ENCODE measurements around the gene SLC25A2. TPM values are rescaled to one million over a fixed set of nuclear protein-coding genes. Genes with fewer than 3 reads are reported as not detected.
"Not testable (repeated sequence)": the region's sequence is repeated elsewhere in the genome, so short reads cannot be mapped to it uniquely, and the experiment has no call there.

The SLC25A2 gene
- total RNA-seq, 1 donor from 2014 or later: not detected

GRCh38 chr5:141343242-141343952 is 39.5 kb upstream of the SLC25A2 start, which contains the start of gene PCDHGA3:
Gene PCDHGA3 (plus strand): TSS chr5:141343829. CDS start chr5:141344034, 205 bp downstream.
- peaks cover 18% of the 10 kb centered on the region for H3K27me3 ChIP-seq (ENCODE audit: control insufficient read depth, insufficient read depth, low read length)
- peak; percentile 7 for TF ChIP-seq CTCF (IDR thresholded peaks at IDR 0.05; ENCODE audit: insufficient read depth, low read length, poor library complexity, severe bottlenecking)
- H3K4me3 ChIP-seq (ENCODE audit: low read depth, low read length): peak within 1 kb of the TSS; percentile 7
- no peak for DNase-seq (ENCODE audit: low read depth)
- no peaks in the 10 kb centered on the region for H3K36me3 ChIP-seq (ENCODE audit: control insufficient read depth, insufficient read depth, low read length)

- peaks cover 18% of the 10 kb centered on the region for H3K27me3 ChIP-seq (ENCODE audit: control insufficient read depth, insufficient read depth, low read length)
- no peak overlapping the region for H3K4me3 ChIP-seq (ENCODE audit: low read depth, low read length)
- H3K36me3 ChIP-seq (ENCODE audit: control insufficient read depth, insufficient read depth, low read length): no peaks in the 10 kb centered on the region
- no peak for DNase-seq (ENCODE audit: low read depth)
- TF ChIP-seq CTCF (IDR thresholded peaks at IDR 0.05; ENCODE audit: insufficient read depth, low read length, poor library complexity, severe bottlenecking): no peak
These were observed 38.9 kb upstream of the SLC25A2 start for GRCh38 chr5:141342773-141343172.

- not testable (repeated sequence) for DNase-seq (ENCODE audit: low read depth); H3K36me3 ChIP-seq (ENCODE audit: control insufficient read depth, insufficient read depth, low read length); H3K4me3 ChIP-seq (ENCODE audit: low read depth, low read length)
- peaks cover 18% of the 10 kb centered on the region for H3K27me3 ChIP-seq (ENCODE audit: control insufficient read depth, insufficient read depth, low read length)
These were observed 37.0 kb upstream of the SLC25A2 start for GRCh38 chr5:141340781-141341354.

- peaks cover 16% of the 10 kb centered on the region for H3K27me3 ChIP-seq (ENCODE audit: control insufficient read depth, insufficient read depth, low read length)
- H3K4me3 ChIP-seq (ENCODE audit: low read depth, low read length): peak within 1 kb of the TSS; percentile 24
- no peaks in the 10 kb centered on the region for H3K36me3 ChIP-seq (ENCODE audit: control insufficient read depth, insufficient read depth, low read length)
- DNase-seq (ENCODE audit: low read depth): no peak
- peak; percentile 51 for TF ChIP-seq CTCF (IDR thresholded peaks at IDR 0.05; ENCODE audit: insufficient read depth, low read length, poor library complexity, severe bottlenecking)
These were observed 34.9 kb upstream of the SLC25A2 start, which contains the start of gene PCDHGA2 for GRCh38 chr5:141338538-141339306. Gene PCDHGA2 (plus strand): TSS chr5:141338760.

GRCh38 chr5:141332571-141332970 is 28.7 kb upstream of the SLC25A2 start:
- not testable (repeated sequence) for H3K4me3 ChIP-seq (ENCODE audit: low read depth, low read length); DNase-seq (ENCODE audit: low read depth); H3K27me3 ChIP-seq (ENCODE audit: control insufficient read depth, insufficient read depth, low read length); H3K36me3 ChIP-seq (ENCODE audit: control insufficient read depth, insufficient read depth, low read length)

GRCh38 chr5:141330299-141331080 is 26.6 kb upstream of the SLC25A2 start, which contains the start of gene PCDHGA1:
Gene PCDHGA1 (plus strand): TSS chr5:141330514.
- no peak for DNase-seq (ENCODE audit: low read depth)
- peak; percentile 27 for TF ChIP-seq CTCF (IDR thresholded peaks at IDR 0.05; ENCODE audit: insufficient read depth, low read length, poor library complexity, severe bottlenecking)
- Histone ChIP-seq H3K36me3 (ENCODE audit: control insufficient read depth, insufficient read depth, low read length) (no peaks in the 10 kb centered on the region), H3K27me3 (ENCODE audit: control insufficient read depth, insufficient read depth, low read length) (peaks cover 7% of the 10 kb centered on the region), H3K4me3 (ENCODE audit: low read depth, low read length) (no peak within 1 kb of the TSS)

All from kidney epithelial cell (primary cell).